Measurements from ENCODE around the gene IDH3A. TPM values are rescaled to one million over a fixed set of nuclear protein-coding genes. Genes with fewer than 3 reads are reported as not detected.
A peak's percentile ranks its signal among the peaks of the same experiment; 100 is the strongest.

The IDH3A gene
- total RNA-seq, 1 donor from 2014 or later: 28.9 TPM

DNA sequence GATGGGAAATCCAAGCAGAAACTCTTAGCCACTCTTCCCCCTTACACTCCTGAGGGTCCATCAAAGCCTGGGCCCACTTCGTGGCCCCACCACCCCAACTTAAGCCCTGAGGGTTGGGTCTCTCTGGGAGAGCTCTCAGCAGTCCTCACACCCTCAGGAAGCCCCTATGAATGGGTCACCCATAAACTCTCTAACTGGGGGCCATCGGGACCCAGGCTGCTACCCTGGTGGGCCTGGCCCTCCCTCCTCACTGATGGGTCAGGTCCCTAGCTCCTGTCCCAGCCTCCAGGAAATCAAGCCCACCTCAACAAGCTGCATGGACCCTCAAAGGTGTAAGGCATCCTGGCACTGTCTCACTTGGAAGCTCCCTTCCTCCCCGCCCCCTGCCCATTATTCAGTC is 37.4 kb upstream of the IDH3A start:
- DNase-seq (ENCODE audit: low spot score in 2 of 2, unreplicated experiment in 2 of 2): no peak
- Mint-ChIP-seq H3K36me3 (peaks cover under 1% of the 10 kb centered on the region), H3K4me3 (no peak overlapping the region), H3K27ac (no peak overlapping the region), H3K9me3 (no peaks in the 10 kb centered on the region), H3K27me3 (ENCODE audit: low read depth) (no peaks in the 10 kb centered on the region), H3K4me1 (no peaks in the 10 kb centered on the region)
- TF ChIP-seq CTCF (IDR thresholded peaks at IDR 0.05; ENCODE audit: unreplicated experiment): no peak

GRCh38 chr15:78112551-78112950 is 36.6 kb upstream of the IDH3A start:
- no peak for TF ChIP-seq CTCF (IDR thresholded peaks at IDR 0.05; ENCODE audit: unreplicated experiment)
- Mint-ChIP-seq H3K4me3 (no peak overlapping the region), H3K27me3 (ENCODE audit: low read depth) (no peaks in the 10 kb centered on the region), H3K36me3 (no peaks in the 10 kb centered on the region), H3K27ac (no peak overlapping the region), H3K4me1 (no peaks in the 10 kb centered on the region), H3K9me3 (no peaks in the 10 kb centered on the region)
- DNase-seq (ENCODE audit: low spot score in 2 of 2, unreplicated experiment in 2 of 2): no peak

GRCh38 chr15:78120523-78120922 is 28.6 kb upstream of the IDH3A start:
- no peak overlapping the region for H3K27ac Mint-ChIP-seq
- no peak for TF ChIP-seq CTCF (IDR thresholded peaks at IDR 0.05; ENCODE audit: unreplicated experiment)
- H3K4me3 Mint-ChIP-seq: no peak overlapping the region
- H3K36me3 Mint-ChIP-seq: peaks cover 2% of the 10 kb centered on the region
- no peaks in the 10 kb centered on the region for H3K9me3 Mint-ChIP-seq
- H3K27me3 Mint-ChIP-seq (ENCODE audit: low read depth): no peaks in the 10 kb centered on the region
- no peaks in the 10 kb centered on the region for H3K4me1 Mint-ChIP-seq
- DNase-seq (ENCODE audit: low spot score in 2 of 2, unreplicated experiment in 2 of 2): no peak

DNA sequence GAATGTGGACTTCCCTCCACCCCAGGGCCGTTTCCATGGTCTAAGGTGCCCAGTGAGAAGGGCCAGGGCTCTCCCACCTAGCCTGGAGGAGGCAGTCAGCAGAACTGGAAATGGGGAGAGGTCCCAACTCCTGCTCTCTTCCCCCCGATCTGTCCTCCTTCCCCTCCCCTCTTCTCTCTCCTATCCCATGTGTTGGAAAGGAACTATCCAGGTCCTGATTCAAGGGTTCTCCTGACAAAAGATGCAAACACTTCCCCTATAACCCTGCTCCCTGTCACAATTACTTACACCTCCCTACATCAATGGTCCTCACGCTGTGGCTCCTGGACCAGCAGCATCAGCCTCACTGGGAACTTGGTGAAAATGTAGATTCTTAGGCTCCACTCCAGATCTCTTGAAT is 23.9 kb upstream of the IDH3A start:
- Mint-ChIP-seq H3K27ac (no peak overlapping the region), H3K36me3 (peaks cover 2% of the 10 kb centered on the region), H3K9me3 (no peaks in the 10 kb centered on the region), H3K4me3 (no peak overlapping the region), H3K4me1 (peaks cover 4% of the 10 kb centered on the region), H3K27me3 (ENCODE audit: low read depth) (no peaks in the 10 kb centered on the region)
- no peak for TF ChIP-seq CTCF (IDR thresholded peaks at IDR 0.05; ENCODE audit: unreplicated experiment)
- DNase-seq (ENCODE audit: low spot score in 2 of 2, unreplicated experiment in 2 of 2): no peak

DNA sequence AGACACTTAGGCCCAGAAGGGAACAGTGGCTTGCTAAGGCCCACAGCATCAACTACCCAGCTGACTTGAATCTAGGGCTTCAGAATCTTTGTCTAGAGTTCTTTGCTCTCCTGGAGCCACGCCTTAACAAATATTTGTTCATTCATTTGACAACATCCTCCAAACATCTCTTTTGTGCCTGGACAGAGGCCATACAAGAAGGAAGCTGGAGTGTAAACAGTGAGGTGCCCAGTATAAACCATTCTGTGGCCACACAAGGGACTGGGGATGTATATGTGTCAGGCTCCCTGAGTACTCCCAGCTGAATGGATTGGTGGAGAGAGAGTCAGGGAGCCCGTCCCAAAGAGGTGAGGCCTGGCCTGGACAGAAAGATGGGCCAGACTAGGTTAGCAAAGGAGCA is 21.3 kb upstream of the IDH3A start:
- no peak for TF ChIP-seq CTCF (IDR thresholded peaks at IDR 0.05; ENCODE audit: unreplicated experiment)
- no peak for DNase-seq (ENCODE audit: low spot score in 2 of 2, unreplicated experiment in 2 of 2)
- H3K36me3 Mint-ChIP-seq: no peaks in the 10 kb centered on the region
- no peak overlapping the region for H3K27ac Mint-ChIP-seq
- no peaks in the 10 kb centered on the region for H3K27me3 Mint-ChIP-seq (ENCODE audit: low read depth)
- H3K4me3 Mint-ChIP-seq: no peak overlapping the region
- peaks cover 15% of the 10 kb centered on the region for H3K4me1 Mint-ChIP-seq
- no peaks in the 10 kb centered on the region for H3K9me3 Mint-ChIP-seq

DNA sequence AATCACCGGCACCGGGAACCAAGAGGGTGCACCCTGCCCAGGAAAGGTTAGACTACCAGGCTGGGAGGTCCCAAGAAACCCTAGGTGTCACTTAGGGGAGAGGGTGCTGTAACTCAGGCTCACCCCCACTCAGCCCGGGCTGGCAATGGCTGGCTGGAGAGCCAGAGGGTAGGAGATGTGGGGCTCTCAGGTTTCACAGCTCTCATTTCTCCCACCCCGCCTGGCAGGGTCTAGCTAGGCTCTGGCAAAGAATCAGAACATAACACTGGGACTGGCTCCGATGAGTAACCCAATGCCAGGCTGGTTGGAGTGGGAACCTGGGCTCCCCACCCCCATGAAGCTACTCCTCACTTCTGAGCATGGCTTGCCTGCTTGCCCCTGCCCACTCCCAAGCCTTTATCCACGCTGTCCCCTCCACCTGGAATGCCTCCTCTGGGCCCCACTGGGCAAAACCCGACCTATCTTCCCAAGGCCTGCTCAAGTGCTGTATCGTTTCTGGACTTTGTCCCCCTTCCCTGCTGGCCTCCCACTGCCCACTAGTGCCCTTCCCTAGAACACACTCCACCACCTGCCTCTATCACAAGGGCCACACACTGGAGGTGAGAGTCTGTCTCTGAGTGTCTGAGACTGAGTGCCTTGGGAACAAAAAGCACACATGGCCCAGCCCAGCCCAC is 19.9 kb upstream of the IDH3A start:
- Mint-ChIP-seq H3K4me1 (peaks cover 15% of the 10 kb centered on the region), H3K27ac (peak overlapping the region; percentile 27), H3K9me3 (no peaks in the 10 kb centered on the region), H3K27me3 (ENCODE audit: low read depth) (no peaks in the 10 kb centered on the region), H3K4me3 (no peak overlapping the region), H3K36me3 (no peaks in the 10 kb centered on the region)
- no peak for DNase-seq (ENCODE audit: low spot score in 2 of 2, unreplicated experiment in 2 of 2)
- TF ChIP-seq CTCF (IDR thresholded peaks at IDR 0.05; ENCODE audit: unreplicated experiment): no peak
